ENCODE measurements around the gene AMN1.
A peak's percentile ranks its signal among the peaks of the same experiment; 100 is the strongest.

DNA sequence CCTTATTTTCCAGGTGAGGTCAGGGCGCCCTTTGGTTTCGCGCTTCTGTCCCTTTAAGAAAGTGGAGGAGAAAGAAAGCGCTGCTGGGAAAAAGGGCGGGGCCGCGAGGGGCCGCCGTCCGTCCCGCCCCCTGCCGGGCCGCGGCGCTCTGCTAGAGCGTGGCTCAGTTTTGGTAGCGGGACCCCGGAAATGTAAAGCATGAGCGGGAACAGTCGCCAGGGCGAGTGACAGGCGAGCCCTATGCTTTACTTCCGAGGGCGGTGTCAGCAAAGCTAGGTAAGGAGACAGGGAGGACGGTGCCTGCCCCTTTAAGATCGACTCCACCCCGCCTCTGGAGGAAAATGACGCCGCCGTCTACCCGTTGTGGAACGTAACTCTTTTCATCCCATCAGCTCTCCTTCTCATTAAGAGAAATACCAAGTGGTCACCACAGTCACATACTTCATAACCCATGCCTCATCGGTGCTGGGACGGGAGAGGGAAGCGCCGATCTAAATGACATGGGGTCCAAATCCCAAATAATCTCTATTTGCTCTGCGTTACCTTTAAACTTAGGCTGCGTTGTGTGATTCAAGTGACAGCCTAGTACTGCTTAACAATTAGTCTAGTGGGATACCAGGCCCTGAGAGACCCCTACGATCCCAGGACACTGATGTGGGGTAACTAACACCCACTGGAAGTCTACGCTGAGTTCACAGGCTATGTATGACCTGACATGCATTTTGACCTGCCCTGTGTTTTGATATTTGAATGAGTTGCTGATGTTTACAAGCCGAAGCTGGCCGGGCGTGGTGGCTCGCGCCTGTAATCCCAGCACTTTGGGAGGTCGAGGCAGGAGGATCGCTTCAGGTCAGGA, 69.5 kb downstream of the AMN1 start, which contains the start of gene ETFBKMT:
- TF ChIP-seq CTCF (IDR thresholded peaks at IDR 0.05) (peak; percentile 36 to 78 (median 45)), POLR2AphosphoS5 (IDR thresholded peaks at IDR 0.05) (peak; percentile 43 to 78 (median 63)), POLR2A (IDR thresholded peaks at IDR 0.05) (peak; percentile 67)

Data from transverse colon (tissue), 4 donors.